GM19025 (cell line): ENCODE data around the gene DTHD1.
A peak's percentile ranks its signal among the peaks of the same experiment; 100 is the strongest.

Experiments
- ATAC-seq: cut with Tn5 transposase; IDR thresholded peaks from one replicate; pipeline ENCODE4 v1.9.1; 2021; ENCODE audit warnings: mild to moderate bottlenecking, low read depth, moderate library complexity; ENCODE audit not compliant: unreplicated experiment

DTHD1 gene

GRCh38 chr4:36281384-36282106, at the start of gene DTHD1:
Gene DTHD1 (plus strand): TSS chr4:36281616. CDS start chr4:36281759, 143 bp downstream.
- ATAC-seq: no peak

GRCh38 chr4:36233567-36234266, 47.7 kb upstream of the DTHD1 start:
- no peak for ATAC-seq

- no peak for ATAC-seq
These were observed 46.1 kb upstream of the DTHD1 start for GRCh38 chr4:36235306-36235705.

GRCh38 chr4:36236159-36236558, 45.3 kb upstream of the DTHD1 start:
- no peak for ATAC-seq

- ATAC-seq: no peak
These were observed 43.8 kb upstream of the DTHD1 start for GRCh38 chr4:36237366-36238313.

- ATAC-seq: peak; percentile 39
These were observed 39.6 kb upstream of the DTHD1 start for GRCh38 chr4:36241771-36242170.

- ATAC-seq: no peak
These were observed 38.6 kb upstream of the DTHD1 start for GRCh38 chr4:36242629-36243354.

GRCh38 chr4:36243355-36244256, 37.8 kb upstream of the DTHD1 start:
- ATAC-seq: peak; percentile 26

GRCh38 chr4:36244257-36245082, 36.9 kb upstream of the DTHD1 start, which contains the start of gene ARAP2:
Gene ARAP2 (minus strand): TSS chr4:36244514. CDS start chr4:36229486, 15,028 bp downstream.
- peak; percentile 60 for ATAC-seq

- ATAC-seq: no peak
These were observed 31.8 kb upstream of the DTHD1 start for GRCh38 chr4:36249610-36250009.

GRCh38 chr4:36251983-36252382, 29.4 kb upstream of the DTHD1 start:
- no peak for ATAC-seq

GRCh38 chr4:36254371-36254770, 27.0 kb upstream of the DTHD1 start:
- no peak for ATAC-seq

GRCh38 chr4:36255577-36255976, 25.8 kb upstream of the DTHD1 start:
- ATAC-seq: peak; percentile 85

GRCh38 chr4:36256398-36256891, 25.0 kb upstream of the DTHD1 start:
- ATAC-seq: peak; percentile 38

GRCh38 chr4:36260731-36261130, 20.7 kb upstream of the DTHD1 start:
- ATAC-seq: no peak

- ATAC-seq: no peak
These were observed 17.1 kb upstream of the DTHD1 start for GRCh38 chr4:36264207-36264826.

- no peak for ATAC-seq
These were observed 13.7 kb upstream of the DTHD1 start for GRCh38 chr4:36267486-36268268.
